Karpas-422 (cell line): ENCODE data around the gene CHRNA4. TPM values are rescaled to one million over a fixed set of nuclear protein-coding genes. Genes with fewer than 3 reads are reported as not detected.
A peak's percentile ranks its signal among the peaks of the same experiment; 100 is the strongest.

Source experiments
- DNase-seq: peaks from one replicate; pipeline ENCODE4 v3.0.0-alpha.2; 2015
- H2AFZ ChIP-seq: fragments of 200-600 bp; sonication (generic); 2 replicates; pipeline ENCODE4 v1.6.1; 2014; ENCODE audit warnings: antibody characterized with exemption, low read length, mixed read lengths
- H3K27ac ChIP-seq: fragments of 200-600 bp; sonication (generic); 2 replicates; pipeline ENCODE4 v1.5.1; 2014; ENCODE audit warnings: mild to moderate bottlenecking, low read length, moderate library complexity
- H3K27me3 ChIP-seq: fragments of 200-600 bp; sonication (generic); 2 replicates; pipeline ENCODE4 v1.6.1; 2014; ENCODE audit warnings: low read length, mixed read lengths
- H3K36me3 ChIP-seq: fragments of 200-600 bp; sonication (generic); 2 replicates; pipeline ENCODE4 v1.6.1; 2014; ENCODE audit warnings: low read length, mixed read lengths; ENCODE audit not compliant: insufficient read depth
- H3K4me1 ChIP-seq: fragments of 200-600 bp; sonication (generic); 2 replicates; pipeline ENCODE4 v1.6.1; 2014; ENCODE audit warnings: mild to moderate bottlenecking, low read length, mixed read lengths
- H3K4me2 ChIP-seq: fragments of 200-600 bp; sonication (generic); 2 replicates; pipeline ENCODE4 v1.6.1; 2014; ENCODE audit warnings: low read length, low read depth, mild to moderate bottlenecking; ENCODE audit not compliant: poor library complexity, severe bottlenecking
- H3K4me3 ChIP-seq: fragments of 200-600 bp; sonication (generic); 2 replicates; pipeline ENCODE4 v1.5.1; 2014; ENCODE audit warnings: mild to moderate bottlenecking, antibody characterized with exemption, low read length, mixed read lengths
- H3K79me2 ChIP-seq: fragments of 200-600 bp; sonication (generic); 2 replicates; pipeline ENCODE4 v1.6.1; 2014; ENCODE audit warnings: mild to moderate bottlenecking, low read length, mixed read lengths
- H3K9ac ChIP-seq: fragments of 200-600 bp; sonication (generic); 2 replicates; pipeline ENCODE4 v1.6.0; 2014; ENCODE audit warnings: low read length
- H3K9me2 ChIP-seq: fragments of 200-600 bp; sonication (generic), shearing (Covaris generic); replicated peaks from 2 replicates; pipeline ENCODE4 v1.6.0; 2014; ENCODE audit warnings: mild to moderate bottlenecking, low read length, moderate library complexity; ENCODE audit not compliant: insufficient read depth
- H3K9me3 ChIP-seq: fragments of 300-700, 200-600 bp; sonication (generic); 2 replicates; pipeline ENCODE4 v1.6.1; 2014; ENCODE audit warnings: low read length, mixed read lengths
- H4K20me1 ChIP-seq: fragments of 200-600 bp; sonication (generic); 2 replicates; pipeline ENCODE4 v1.6.1; 2014; ENCODE audit warnings: mild to moderate bottlenecking, antibody characterized with exemption, low read length, low read depth; ENCODE audit not compliant: insufficient read depth
- total RNA-seq: library from RNA; depleted of rRNA; stranded (reverse); fragments of >200 nt; shearing (Covaris generic); gene quantifications from 2 replicates; pipeline ENCODE4 v1.2.3, GENCODE V29; 2014; ENCODE audit warnings: low replicate concordance

The CHRNA4 gene
- total RNA-seq, 1 experiment from 2014 or later = not detected

DNA sequence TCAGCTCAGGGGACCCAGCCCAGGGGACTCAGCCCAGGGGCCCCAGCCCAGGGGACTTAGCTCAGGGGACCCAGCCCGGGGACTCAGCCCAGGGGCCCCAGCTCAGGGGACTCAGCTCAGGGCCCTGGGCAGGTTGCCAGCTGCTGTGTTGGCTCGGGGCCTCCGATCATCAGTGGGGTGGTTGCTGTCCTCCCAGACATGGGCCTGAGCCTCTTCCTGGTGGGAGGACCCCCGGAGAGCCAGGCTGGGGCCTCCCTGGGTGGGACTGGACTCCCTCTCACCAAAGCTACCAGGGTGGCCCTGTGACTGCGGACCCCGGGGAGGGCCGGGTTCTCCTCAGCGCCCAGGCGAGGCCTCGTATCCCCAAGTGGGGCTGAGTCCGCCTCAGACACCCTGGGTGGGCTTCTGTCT is 63.8 kb downstream of the CHRNA4 start:
- Histone ChIP-seq H3K9ac (no peak overlapping the region; the same call in 1 of the 2 replicates), H3K36me3 (no peaks in the 10 kb centered on the region), H3K9me2 (no peaks in the 10 kb centered on the region), H3K79me2 (no peaks in the 10 kb centered on the region), H4K20me1 (peaks cover 1% of the 10 kb centered on the region; the same call in 1 of the 2 replicates), H3K9me3 (no peaks in the 10 kb centered on the region), H2AFZ (no peak overlapping the region), H3K27me3 (no peaks in the 10 kb centered on the region), H3K27ac (no peak overlapping the region), H3K4me3 (no peak overlapping the region), H3K4me2 (peak overlapping the region; percentile 35), H3K4me1 (peaks cover 22% of the 10 kb centered on the region)
- DNase-seq = peak; percentile 82

DNA sequence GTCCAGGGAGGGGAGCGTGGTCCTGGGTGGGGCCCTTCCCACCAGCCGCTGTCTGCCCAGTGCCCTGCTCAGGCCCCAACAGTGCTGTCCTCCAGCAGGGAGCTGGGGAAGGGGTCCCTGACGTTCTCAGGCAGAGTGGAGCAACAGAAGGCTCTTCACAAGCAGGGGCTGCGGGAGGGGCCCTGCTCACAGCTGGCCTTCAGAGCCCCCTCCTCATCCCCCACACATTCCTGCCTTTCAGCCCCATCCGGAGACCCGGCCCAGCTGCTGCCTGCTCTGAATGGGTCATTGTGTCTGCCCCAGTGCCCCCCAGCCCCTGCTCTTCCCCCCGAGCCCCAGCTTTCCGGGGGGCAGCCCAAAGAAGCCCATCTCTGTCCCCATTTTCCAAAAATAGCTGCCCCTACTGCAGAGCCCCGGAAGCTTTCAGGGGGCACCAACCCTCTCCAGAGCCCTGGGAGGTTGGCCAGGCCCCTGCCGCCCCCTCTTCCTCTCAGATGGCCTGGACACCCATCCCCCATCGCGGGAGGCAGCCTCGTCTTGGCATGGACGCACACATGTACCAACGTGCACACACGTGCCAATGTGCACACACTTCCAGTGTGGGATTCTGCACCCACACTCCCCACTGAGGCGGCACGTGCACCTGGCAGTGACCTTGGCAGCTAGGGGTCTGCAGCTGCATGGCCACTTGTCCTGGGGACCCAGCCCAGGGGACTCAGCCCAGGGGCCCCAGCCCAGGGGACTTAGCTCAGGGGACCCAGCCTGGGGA is 64.4 kb downstream of the CHRNA4 start:
- Histone ChIP-seq H3K27ac (peak overlapping the region; percentile 36; the same call in 1 of the 2 replicates), H3K4me1 (peaks cover 22% of the 10 kb centered on the region), H3K9ac (peak overlapping the region; percentile 34; the same call in 1 of the 2 replicates), H4K20me1 (peaks cover 8% of the 10 kb centered on the region; the same call in 1 of the 2 replicates), H3K79me2 (no peaks in the 10 kb centered on the region), H3K36me3 (no peaks in the 10 kb centered on the region), H2AFZ (no peak overlapping the region), H3K4me2 (peak overlapping the region; percentile 35), H3K9me3 (no peaks in the 10 kb centered on the region), H3K4me3 (no peak overlapping the region), H3K27me3 (no peaks in the 10 kb centered on the region), H3K9me2 (no peaks in the 10 kb centered on the region)
- DNase-seq = peak; percentile 67

DNA sequence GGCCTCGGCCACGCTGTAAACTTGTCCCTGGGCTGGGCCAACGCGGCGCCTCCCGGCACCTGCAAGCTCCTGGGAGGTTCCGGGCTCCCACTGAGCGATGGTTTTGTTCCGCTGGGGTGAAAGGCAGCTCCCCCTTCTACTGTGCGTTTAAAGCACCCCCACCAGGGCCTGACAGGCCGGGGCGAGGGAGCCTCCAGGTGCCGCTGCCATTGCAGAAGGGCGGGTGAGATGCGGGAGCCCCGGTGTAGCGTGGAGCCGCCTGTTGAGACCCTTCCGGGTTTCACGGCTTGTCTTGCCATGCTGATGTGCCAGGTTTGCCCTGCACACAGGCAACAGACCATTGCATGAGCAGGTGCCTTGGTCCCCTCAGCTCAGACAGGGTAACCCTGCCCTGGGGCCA is 65.3 kb downstream of the CHRNA4 start:
- H3K79me2 ChIP-seq = no peaks in the 10 kb centered on the region
- no peaks in the 10 kb centered on the region for H3K9me3 ChIP-seq
- no peak overlapping the region for H2AFZ ChIP-seq
- no peak overlapping the region for H3K4me2 ChIP-seq
- H3K27me3 ChIP-seq = no peaks in the 10 kb centered on the region
- H3K9ac ChIP-seq = no peak overlapping the region
- no peaks in the 10 kb centered on the region for H3K9me2 ChIP-seq
- H3K36me3 ChIP-seq = no peaks in the 10 kb centered on the region
- no peak for DNase-seq
- H3K4me1 ChIP-seq = peaks cover 27% of the 10 kb centered on the region
- peaks cover 8% of the 10 kb centered on the region; the same call in 1 of the 2 replicates for H4K20me1 ChIP-seq
- H3K27ac ChIP-seq = 0 out of 2 replicates have a peak overlapping the region, but pooled peaks have one; percentile 36
- H3K4me3 ChIP-seq = no peak overlapping the region

DNA sequence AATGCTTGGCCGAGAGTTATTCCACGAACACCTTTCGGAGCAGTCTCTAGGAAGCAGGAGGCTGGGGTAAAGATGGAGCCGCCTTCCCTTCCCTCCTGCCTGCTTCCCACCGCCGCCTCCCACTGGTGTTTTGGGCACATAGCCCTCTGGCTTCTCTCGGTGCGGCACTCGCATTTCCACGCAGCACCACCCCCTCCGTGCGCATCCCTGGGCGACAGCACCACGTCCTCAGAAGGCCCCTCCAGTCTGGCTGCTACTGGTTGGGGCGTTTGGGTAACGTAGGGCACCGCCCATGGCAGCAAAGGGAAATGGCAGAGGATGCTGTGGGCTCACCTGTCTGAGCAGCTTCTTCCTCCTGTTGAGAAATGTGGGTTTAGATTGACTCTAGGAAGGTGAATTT is 65.7 kb downstream of the CHRNA4 start:
- no peak for DNase-seq
- Histone ChIP-seq H2AFZ (no peak overlapping the region), H3K27ac (no peak overlapping the region), H3K36me3 (no peaks in the 10 kb centered on the region), H4K20me1 (peaks cover 10% of the 10 kb centered on the region; the same call in 1 of the 2 replicates), H3K79me2 (no peaks in the 10 kb centered on the region), H3K4me3 (no peak overlapping the region), H3K4me2 (no peak overlapping the region), H3K4me1 (peaks cover 27% of the 10 kb centered on the region), H3K9ac (no peak overlapping the region), H3K9me3 (no peaks in the 10 kb centered on the region), H3K9me2 (no peaks in the 10 kb centered on the region), H3K27me3 (no peaks in the 10 kb centered on the region)

DNA sequence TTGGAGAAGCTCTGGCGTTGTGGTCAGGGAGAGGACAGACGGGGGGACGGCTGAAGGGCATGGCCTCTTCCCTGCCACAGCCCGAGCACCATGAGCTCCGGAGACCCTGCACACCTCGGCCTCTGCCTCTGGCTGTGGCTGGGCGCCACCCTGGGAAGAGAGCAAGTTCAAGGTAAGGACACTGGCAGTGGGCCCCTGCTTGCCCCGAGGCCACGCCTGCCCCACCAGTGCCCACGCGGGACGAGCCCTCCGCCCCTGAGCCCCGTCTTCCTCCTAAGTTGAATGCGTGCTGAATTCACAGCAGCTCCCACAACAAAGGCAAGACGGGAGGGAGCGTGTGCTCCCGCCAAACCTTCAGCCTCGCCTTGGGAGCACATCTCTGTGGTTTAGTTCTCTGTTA is 66.1 kb downstream of the CHRNA4 start:
- H3K9me3 ChIP-seq = no peaks in the 10 kb centered on the region
- no peak overlapping the region for H3K4me3 ChIP-seq
- no peak overlapping the region for H2AFZ ChIP-seq
- no peak overlapping the region for H3K27ac ChIP-seq
- no peaks in the 10 kb centered on the region for H3K36me3 ChIP-seq
- peaks cover 27% of the 10 kb centered on the region for H3K4me1 ChIP-seq
- H3K4me2 ChIP-seq = no peak overlapping the region
- H3K9ac ChIP-seq = no peak overlapping the region
- no peaks in the 10 kb centered on the region for H3K27me3 ChIP-seq
- H3K79me2 ChIP-seq = no peaks in the 10 kb centered on the region
- H4K20me1 ChIP-seq = peaks cover 12% of the 10 kb centered on the region; the same call in 1 of the 2 replicates
- no peaks in the 10 kb centered on the region for H3K9me2 ChIP-seq
- DNase-seq = no peak

DNA sequence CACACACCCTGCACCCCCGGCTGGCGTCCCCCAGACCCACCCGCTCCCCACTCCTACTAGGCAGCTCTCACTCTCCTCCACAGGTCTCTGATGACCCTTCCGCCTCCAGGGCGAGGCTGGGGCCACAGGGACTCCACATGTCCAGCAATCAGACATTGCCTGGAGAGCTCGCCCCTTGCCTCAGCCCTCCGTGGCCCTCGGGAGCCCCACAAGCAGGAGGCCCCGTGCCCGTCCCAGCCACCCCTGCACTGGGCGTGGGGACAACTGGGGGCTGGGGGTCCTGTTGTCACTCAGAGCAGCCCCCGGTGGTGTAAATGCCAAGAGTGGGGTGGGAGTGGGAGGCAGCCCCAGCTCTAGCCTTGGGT is 66.6 kb downstream of the CHRNA4 start:
- Histone ChIP-seq H3K79me2 (no peaks in the 10 kb centered on the region), H3K4me3 (no peak overlapping the region), H3K9me2 (no peaks in the 10 kb centered on the region), H4K20me1 (peaks cover 12% of the 10 kb centered on the region; the same call in 1 of the 2 replicates), H2AFZ (no peak overlapping the region), H3K4me2 (no peak overlapping the region), H3K9me3 (no peaks in the 10 kb centered on the region), H3K27ac (no peak overlapping the region), H3K9ac (no peak overlapping the region), H3K36me3 (no peaks in the 10 kb centered on the region), H3K4me1 (peaks cover 27% of the 10 kb centered on the region), H3K27me3 (no peaks in the 10 kb centered on the region)
- no peak for DNase-seq

DNA sequence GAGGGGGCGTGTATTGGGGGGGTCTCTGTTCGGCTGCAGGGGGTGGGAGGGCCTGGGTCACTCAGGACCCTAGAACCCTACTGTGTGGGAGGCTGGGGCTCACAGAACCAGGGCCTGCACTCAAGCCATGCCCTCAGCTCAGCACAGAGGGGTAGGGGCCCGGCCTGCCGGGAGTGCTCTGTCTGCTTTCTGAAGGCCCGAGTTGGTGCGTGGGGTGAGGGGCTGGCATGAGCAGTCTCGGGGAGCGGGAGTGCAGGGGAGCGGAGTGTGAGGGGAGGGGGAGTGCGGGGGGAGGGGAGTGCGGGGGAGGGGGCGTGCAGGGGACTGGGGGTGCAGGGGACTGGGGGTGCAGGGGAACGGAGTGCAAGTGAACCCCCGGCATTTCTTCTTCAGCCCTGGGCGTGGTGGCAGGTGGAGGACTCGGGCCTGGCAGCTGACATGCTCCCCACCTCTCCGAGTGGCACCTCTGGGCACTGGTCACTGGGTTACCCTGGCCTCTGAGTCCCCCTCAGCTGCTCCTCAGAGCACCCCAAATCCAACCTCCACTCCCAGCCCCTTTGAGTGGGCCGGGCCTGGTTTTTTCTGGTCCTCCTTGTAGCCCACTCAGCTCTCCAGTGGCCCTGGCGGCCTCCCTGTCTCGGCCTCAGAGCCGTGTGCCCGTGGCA is 67.1 kb downstream of the CHRNA4 start:
- Histone ChIP-seq H3K9me3 (no peaks in the 10 kb centered on the region), H3K4me3 (no peak overlapping the region), H3K9ac (no peak overlapping the region), H2AFZ (no peak overlapping the region), H3K27me3 (no peaks in the 10 kb centered on the region), H3K9me2 (no peaks in the 10 kb centered on the region), H3K79me2 (no peaks in the 10 kb centered on the region), H3K36me3 (no peaks in the 10 kb centered on the region), H3K27ac (no peak overlapping the region), H3K4me1 (peaks cover 27% of the 10 kb centered on the region), H3K4me2 (no peak overlapping the region), H4K20me1 (peaks cover 12% of the 10 kb centered on the region; the same call in 1 of the 2 replicates)
- DNase-seq = peak; percentile 45

DNA sequence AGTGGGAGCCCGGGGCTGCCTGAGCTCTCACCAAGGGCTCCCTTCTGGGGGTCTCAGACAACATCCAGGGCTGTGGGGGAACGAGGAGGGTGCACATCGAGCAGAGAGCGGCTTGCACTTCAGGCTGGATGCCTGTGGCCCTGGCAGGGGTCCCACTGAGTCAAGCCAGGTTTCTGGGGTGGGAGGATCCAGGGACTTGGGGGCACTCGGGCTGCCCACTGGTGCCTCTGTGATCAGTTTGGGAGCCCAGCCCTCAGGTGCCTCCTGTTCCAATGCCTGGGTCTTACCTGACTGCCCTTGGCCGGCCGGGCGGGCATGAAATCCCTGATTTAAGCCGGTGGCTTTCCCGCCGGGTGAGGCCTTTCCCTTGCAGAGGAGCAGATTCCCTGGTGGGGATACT is 67.7 kb downstream of the CHRNA4 start:
- no peak overlapping the region for H3K27ac ChIP-seq
- H3K79me2 ChIP-seq = no peaks in the 10 kb centered on the region
- no peaks in the 10 kb centered on the region for H3K36me3 ChIP-seq
- H3K9ac ChIP-seq = no peak overlapping the region
- no peaks in the 10 kb centered on the region for H3K27me3 ChIP-seq
- no peak overlapping the region for H3K4me2 ChIP-seq
- H3K4me1 ChIP-seq = peaks cover 27% of the 10 kb centered on the region
- DNase-seq = no peak
- H3K4me3 ChIP-seq = no peak overlapping the region
- peaks cover 12% of the 10 kb centered on the region; the same call in 1 of the 2 replicates for H4K20me1 ChIP-seq
- H3K9me3 ChIP-seq = no peaks in the 10 kb centered on the region
- H2AFZ ChIP-seq = no peak overlapping the region
- no peaks in the 10 kb centered on the region for H3K9me2 ChIP-seq
